Testis (tissue), 2 donors: Measurements from ENCODE around the gene ZNF367.

Source experiments
- CTCF ChIP-seq, 3 experiments: fragments of 450-650 bp in 2 of 3; fragments of 200-600 bp in 1 of 3; sonication (generic) in 1 of 3; IDR thresholded peaks; one replicate each; pipeline ENCODE4 v1.5.1; 2016 to 2019; ENCODE audit warnings: antibody characterized with exemption in 3 of 3, mild to moderate bottlenecking in 2 of 3, moderate library complexity in 1 of 3
- POLR2A ChIP-seq: fragments of 450-650 bp; IDR thresholded peaks from one replicate; pipeline ENCODE4 v1.6.1; 2017; ENCODE audit warnings: antibody characterized with exemption, mild to moderate bottlenecking, moderate library complexity

GRCh38 chr9:96420468-96421219, 2.5 kb upstream of the ZNF367 start:
- TF ChIP-seq POLR2A (no peak), CTCF (IDR thresholded peaks at IDR 0.05) (no peak)
